ENCODE measurements around the gene PTMA.

- TF ChIP-seq POLR2AphosphoS5 (IDR thresholded peaks at IDR 0.05; ENCODE audit: low read depth, low read length) (no peak), REST (IDR thresholded peaks at IDR 0.05; ENCODE audit: insufficient read depth in 1 of 2, low read depth in 2 of 2, low read length in 2 of 2) (no peak), TAF1 (IDR thresholded peaks at IDR 0.05; ENCODE audit: borderline replicate concordance, insufficient read depth, low read length) (no peak), SIN3A (IDR thresholded peaks at IDR 0.05; ENCODE audit: borderline replicate concordance, insufficient read depth, low read length) (no peak)
Observed at GRCh38 chr2:231662811-231663457, 45.4 kb upstream of the PTMA start.
